Smooth muscle cell (in vitro differentiated cells): ENCODE results near the gene ADAT1. TPM values are rescaled to one million over a fixed set of nuclear protein-coding genes. Genes with fewer than 3 reads are reported as not detected.

Source experiments
- DNase-seq: peaks from one replicate; lab custom pipeline; 2025; ENCODE audit not compliant: unreplicated experiment; lab: John Stamatoyannopoulos, UW
- H2AFZ ChIP-seq: fragments of 200-600 bp; sonication (generic); 2 replicates; pipeline ENCODE4 v1.6.0; 2016; ENCODE audit warnings: antibody characterized with exemption, low read depth, mild to moderate bottlenecking
- H3F3A ChIP-seq: fragments of 200-600 bp; sonication (generic); 2 replicates; pipeline ENCODE4 v1.6.0; 2017; ENCODE audit warnings: antibody characterized with exemption, low read depth
- H3K27ac ChIP-seq: fragments of 200-600 bp; sonication (generic); 2 replicates; pipeline ENCODE4 v1.5.1; 2016; ENCODE audit warnings: low read depth, mild to moderate bottlenecking
- H3K27me3 ChIP-seq: fragments of 200-600 bp; sonication (generic); 2 replicates; pipeline ENCODE4 v1.6.1; 2016; ENCODE audit warnings: low read depth, mild to moderate bottlenecking
- H3K36me3 ChIP-seq: fragments of 200-600 bp; sonication (generic); 2 replicates; pipeline ENCODE4 v1.5.1; 2016; ENCODE audit warnings: low read depth
- H3K4me1 ChIP-seq: fragments of 200-600 bp; sonication (generic); 2 replicates; pipeline ENCODE4 v1.5.1; 2016; ENCODE audit warnings: low read depth
- H3K4me2 ChIP-seq: fragments of 200-600 bp; sonication (generic); 2 replicates; pipeline ENCODE4 v1.6.0; 2016; ENCODE audit warnings: mild to moderate bottlenecking
- H3K4me3 ChIP-seq: fragments of 200-600 bp; sonication (generic); 2 replicates; pipeline ENCODE4 v1.5.1; 2016; ENCODE audit warnings: mild to moderate bottlenecking
- H3K79me2 ChIP-seq: fragments of 200-600 bp; sonication (generic); 2 replicates; pipeline ENCODE4 v1.6.0; 2016; ENCODE audit warnings: low read depth, mild to moderate bottlenecking
- H3K9ac ChIP-seq: fragments of 200-600 bp; sonication (generic); 2 replicates; pipeline ENCODE4 v1.6.0; 2016; ENCODE audit warnings: low read depth
- H3K9me3 ChIP-seq: fragments of 200-600 bp; sonication (generic); replicated peaks from 2 replicates; pipeline ENCODE4 v1.5.1; 2016; ENCODE audit warnings: low read depth
- H4K20me1 ChIP-seq: fragments of 200-600 bp; sonication (generic); 2 replicates; pipeline ENCODE4 v1.6.0; 2016; ENCODE audit warnings: low read depth
- WGBS: methylation state at CpG from one replicate; pipeline ENCODE4 v1.1.7; 2016; ENCODE audit warnings: low lambda C conversion rate; 5-methylcytosine and 5-hydroxymethylcytosine counted together
- polyA plus RNA-seq: library from polyadenylated mRNA; unstranded; fragments of >200 nt; fragmentation: Nextera tagmentation; extraction: Ambion mirVana; gene quantifications from 2 replicates; pipeline ENCODE4 v1.2.1, GENCODE V29; 2016
- total RNA-seq: library from RNA; depleted of rRNA; stranded (reverse); fragments of >200 nt; gene quantifications from 2 replicates; pipeline ENCODE4 v1.2.3, GENCODE V29; 2014
- TF ChIP-seq, protein P1 (sequence below): fragments of 200-600 bp; sonication (generic); IDR thresholded peaks from 2 replicates; pipeline ENCODE4 v1.5.1; 2017; ENCODE audit warnings: borderline replicate concordance, mild to moderate bottlenecking, antibody characterized with exemption; ENCODE audit not compliant: insufficient read depth, poor library complexity, severe bottlenecking

ADAT1 gene
- total and polyA plus RNA-seq, 2 experiments from 2014 or later: 13.4 to 27.8 TPM

GRCh38 chr16:75570396-75571065 is 52.5 kb downstream of the ADAT1 start:
- H3K4me2 ChIP-seq: no peak overlapping the region
- no peaks in the 10 kb centered on the region for H3K27me3 ChIP-seq
- peaks cover 9% of the 10 kb centered on the region for H3K4me1 ChIP-seq
- H4K20me1 ChIP-seq: peaks cover 91% of the 10 kb centered on the region
- H3F3A ChIP-seq: no peaks in the 10 kb centered on the region
- no peak overlapping the region for H3K9ac ChIP-seq
- H3K36me3 ChIP-seq: peaks cover 3% of the 10 kb centered on the region
- H3K27ac ChIP-seq: no peak overlapping the region
- H3K79me2 ChIP-seq: peaks cover 44% of the 10 kb centered on the region
- no peak for DNase-seq
- WGBS: 88% methylated on average over 5 of the region's 5 CpGs
- H2AFZ ChIP-seq: no peak overlapping the region
- H3K9me3 ChIP-seq: no peaks in the 10 kb centered on the region
- TF ChIP-seq, protein P1, sequence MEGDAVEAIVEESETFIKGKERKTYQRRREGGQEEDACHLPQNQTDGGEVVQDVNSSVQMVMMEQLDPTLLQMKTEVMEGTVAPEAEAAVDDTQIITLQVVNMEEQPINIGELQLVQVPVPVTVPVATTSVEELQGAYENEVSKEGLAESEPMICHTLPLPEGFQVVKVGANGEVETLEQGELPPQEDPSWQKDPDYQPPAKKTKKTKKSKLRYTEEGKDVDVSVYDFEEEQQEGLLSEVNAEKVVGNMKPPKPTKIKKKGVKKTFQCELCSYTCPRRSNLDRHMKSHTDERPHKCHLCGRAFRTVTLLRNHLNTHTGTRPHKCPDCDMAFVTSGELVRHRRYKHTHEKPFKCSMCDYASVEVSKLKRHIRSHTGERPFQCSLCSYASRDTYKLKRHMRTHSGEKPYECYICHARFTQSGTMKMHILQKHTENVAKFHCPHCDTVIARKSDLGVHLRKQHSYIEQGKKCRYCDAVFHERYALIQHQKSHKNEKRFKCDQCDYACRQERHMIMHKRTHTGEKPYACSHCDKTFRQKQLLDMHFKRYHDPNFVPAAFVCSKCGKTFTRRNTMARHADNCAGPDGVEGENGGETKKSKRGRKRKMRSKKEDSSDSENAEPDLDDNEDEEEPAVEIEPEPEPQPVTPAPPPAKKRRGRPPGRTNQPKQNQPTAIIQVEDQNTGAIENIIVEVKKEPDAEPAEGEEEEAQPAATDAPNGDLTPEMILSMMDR: no peak
- H3K4me3 ChIP-seq: no peak overlapping the region

- no peak for DNase-seq
- Histone ChIP-seq H3F3A (peaks cover 6% of the 10 kb centered on the region), H4K20me1 (peaks cover 66% of the 10 kb centered on the region), H3K4me2 (no peak overlapping the region), H3K4me1 (peaks cover 9% of the 10 kb centered on the region), H3K9ac (no peak overlapping the region), H3K4me3 (no peak overlapping the region), H3K27me3 (no peaks in the 10 kb centered on the region), H3K27ac (peak overlapping the region; percentile 87), H3K9me3 (no peaks in the 10 kb centered on the region), H2AFZ (no peak overlapping the region), H3K36me3 (no peaks in the 10 kb centered on the region), H3K79me2 (peaks cover 44% of the 10 kb centered on the region)
- TF ChIP-seq, protein P1: no peak
- 84% methylated on average over 4 of the region's 4 CpGs for WGBS
These were observed 55.2 kb downstream of the ADAT1 start for GRCh38 chr16:75567911-75568310.

- no peaks in the 10 kb centered on the region for H3K27me3 ChIP-seq
- H3K4me1 ChIP-seq: peaks cover 9% of the 10 kb centered on the region
- H3K79me2 ChIP-seq: peaks cover 44% of the 10 kb centered on the region
- peak overlapping the region; percentile 95 for H3K4me3 ChIP-seq
- peaks cover 55% of the 10 kb centered on the region for H4K20me1 ChIP-seq
- no peaks in the 10 kb centered on the region for H3K9me3 ChIP-seq
- 13% methylated on average over 20 of the region's 32 CpGs for WGBS
- TF ChIP-seq, protein P1: no peak
- peaks cover 6% of the 10 kb centered on the region for H3F3A ChIP-seq
- no peaks in the 10 kb centered on the region for H3K36me3 ChIP-seq
- peak overlapping the region; percentile 97 for H3K9ac ChIP-seq
- H3K4me2 ChIP-seq: peak overlapping the region; percentile 100
- no peak for DNase-seq
- H2AFZ ChIP-seq: peak overlapping the region; percentile 84
- peak overlapping the region; percentile 87 for H3K27ac ChIP-seq
These were observed 56.3 kb downstream of the ADAT1 start for GRCh38 chr16:75566758-75567255.
